ENCODE measurements around the gene WWP2.

The WWP2 gene

DNA sequence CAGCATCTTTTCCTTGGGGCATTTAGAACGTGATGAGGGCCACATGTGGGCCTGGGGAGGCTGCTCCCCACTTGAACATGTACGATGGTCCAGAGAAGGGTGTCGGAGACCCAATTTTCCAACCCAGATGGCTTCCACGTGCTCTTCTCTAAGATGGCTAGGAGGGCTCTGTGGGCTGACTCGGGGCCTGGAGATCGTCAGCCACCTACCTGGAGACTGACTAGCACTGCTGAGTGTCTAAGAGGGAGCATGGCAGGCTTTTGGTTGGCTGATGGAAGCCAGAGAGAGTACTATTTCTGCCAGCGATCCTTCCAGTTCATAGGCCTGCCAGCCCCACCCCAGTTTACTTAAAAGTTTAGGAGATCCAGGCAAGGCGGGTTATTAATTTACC lies 128.8 kb downstream of the WWP2 start:
- peak; percentile 16 for DNase-seq

DNA sequence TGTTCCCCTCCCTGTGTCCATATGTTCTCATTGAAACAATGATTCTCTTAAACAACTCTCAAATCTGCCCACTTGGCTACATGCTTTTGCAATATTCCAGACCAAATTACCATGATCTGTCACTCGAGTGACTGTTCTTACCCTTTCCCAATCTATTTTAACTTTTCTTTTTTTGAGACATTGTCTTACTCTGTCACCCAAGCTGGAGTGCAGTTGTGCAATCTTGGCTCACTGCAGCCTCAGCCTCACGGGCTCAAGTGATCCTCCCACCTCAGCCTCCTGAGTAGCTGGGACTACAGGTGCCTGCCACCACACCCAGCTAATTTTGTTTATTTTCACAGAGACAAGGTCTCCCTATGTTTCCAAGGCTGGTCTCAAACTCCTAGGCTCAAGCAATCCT lies 130.2 kb downstream of the WWP2 start:
- DNase-seq = no peak

DNA sequence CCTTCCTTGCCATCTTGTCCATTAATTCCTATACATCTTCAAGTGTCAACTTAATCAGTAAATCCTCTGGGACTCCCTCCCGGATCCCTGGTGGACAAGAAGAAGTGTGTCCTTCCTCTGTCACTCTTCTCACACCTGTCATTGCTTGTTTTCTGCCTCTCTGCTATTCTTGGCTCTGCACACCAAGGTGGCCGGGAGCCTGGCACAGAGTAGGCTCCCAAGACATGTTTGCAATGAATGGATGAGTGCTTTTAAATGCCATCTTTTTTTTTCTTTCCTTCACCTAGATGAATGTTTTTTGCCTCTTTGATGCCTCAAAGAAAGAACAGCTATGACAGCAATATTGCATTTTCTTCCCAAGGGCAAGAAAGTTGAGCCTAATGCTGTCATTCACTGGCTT lies 131.0 kb downstream of the WWP2 start:
- no peak for DNase-seq

DNA sequence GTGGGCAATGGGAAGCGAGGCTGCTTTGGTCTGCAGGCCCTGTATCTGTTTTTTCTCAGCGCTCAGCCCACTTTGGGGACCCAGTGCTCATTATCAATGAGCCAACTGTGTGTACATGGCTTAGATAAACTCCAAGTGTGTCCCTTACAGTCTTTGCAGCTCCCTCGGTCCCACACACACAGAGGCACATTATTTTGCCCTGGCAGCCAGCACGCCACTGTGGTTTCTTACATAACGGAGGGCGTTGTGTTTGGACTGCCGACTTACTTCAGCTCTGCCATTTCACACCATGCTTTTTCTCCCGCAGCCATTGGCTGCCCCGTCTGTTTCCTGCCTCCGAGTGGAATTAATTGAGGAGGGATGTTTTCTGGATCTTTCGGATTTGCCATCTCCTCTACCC lies 132.5 kb downstream of the WWP2 start:
- DNase-seq = no peak

DNA sequence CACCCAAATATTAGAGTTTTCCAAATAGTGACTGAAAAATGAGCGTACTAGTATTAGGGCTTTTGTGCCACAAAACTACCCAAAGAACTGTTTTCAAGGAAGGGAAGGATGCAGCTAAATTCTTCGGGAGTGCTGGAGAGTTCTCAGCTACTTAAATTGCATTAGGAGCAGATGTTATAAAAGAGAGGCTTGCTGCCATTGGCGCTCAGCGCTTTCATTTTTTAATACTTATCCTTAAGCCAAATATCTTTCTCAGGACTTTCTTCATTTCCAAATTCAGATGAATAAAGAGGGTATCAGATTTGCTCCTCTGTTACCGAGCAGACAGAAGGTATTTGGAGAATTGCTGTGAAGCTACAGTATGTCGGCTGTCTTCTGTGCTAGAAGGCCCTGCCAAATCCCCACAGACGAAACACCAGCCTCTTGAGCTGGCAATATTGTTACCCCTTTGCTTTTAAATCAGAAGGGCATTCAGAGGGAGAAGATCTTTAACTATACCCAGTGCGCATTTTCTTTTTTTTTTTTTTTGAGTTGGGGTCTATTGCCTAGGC lies 141.8 kb downstream of the WWP2 start:
- no peak for DNase-seq

DNA sequence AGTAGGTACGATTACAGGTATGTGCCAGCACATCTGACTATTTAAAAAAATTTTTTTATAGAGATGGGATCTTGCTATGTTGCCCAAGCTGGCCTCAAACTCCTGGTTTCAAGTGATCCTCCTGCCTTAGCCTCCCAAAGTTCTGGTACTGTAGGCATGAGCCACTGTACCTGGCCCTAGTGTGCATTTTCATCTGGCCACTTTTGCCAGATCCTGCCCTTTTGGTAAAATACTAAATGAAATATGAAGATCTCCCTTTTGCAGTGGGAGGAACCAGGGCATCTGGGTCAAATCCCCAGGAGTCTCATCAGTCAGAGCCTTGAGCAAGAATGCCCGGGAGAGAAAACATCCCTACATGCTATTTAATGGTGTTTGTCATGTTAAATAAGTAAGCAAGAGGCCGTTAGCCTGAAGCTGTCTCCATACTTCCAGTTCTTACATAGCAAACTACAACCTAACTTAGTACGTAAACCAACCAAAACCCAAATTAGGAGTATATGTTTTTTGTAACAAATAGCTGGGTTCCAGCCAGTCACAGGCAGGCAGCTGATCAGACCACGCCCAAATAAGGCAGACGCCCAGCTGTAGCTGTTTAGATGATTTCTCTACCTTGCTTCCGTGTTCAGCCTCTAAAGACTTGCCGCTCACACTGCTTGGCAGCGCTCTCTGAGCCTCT lies 142.5 kb downstream of the WWP2 start:
- DNase-seq = no peak

DNA sequence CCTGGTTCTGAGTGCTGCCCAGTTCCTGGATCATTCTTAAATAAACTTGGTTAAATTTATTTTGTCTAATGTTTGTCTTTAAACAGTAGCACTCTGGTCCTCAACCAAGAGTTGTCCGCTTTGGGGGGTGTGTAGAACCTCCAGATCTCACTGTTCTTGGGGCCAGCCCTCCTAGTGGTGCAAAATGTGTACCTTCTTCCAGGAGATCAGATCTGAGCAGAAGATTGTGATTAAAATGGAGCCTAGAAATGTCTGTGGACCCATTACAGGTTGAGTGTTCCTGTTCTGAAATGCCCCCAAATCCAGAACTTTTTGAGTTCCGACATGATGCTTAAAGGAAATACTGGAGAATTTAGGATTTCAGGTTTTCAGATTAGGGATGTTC lies 143.0 kb downstream of the WWP2 start:
- no peak for DNase-seq

DNA sequence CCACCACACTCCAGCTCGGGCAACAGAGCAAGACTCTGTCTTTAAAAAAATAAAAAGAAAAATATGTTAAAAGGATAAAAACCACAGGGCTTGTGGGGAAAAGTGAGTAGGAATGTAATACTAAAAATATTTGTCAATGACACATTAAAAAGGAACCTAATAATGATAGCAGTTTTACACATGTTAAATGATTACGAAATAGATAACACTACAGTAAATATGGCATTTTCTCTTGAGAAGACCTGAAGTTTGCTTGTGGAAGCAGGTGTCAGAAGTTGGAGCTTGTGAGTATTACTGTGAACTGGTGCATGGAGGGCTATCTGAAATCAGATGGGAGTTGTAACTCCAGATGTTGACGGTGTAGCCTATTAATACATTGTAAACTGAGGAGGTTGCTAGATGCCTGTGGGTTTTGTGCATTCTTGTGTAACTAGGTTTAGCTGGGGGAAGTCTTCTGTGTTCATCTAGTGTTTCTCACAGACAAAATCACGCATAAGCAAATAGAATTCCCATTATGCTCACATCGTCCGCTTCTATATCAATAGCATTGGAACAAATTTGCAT lies 144.8 kb downstream of the WWP2 start:
- no peak for DNase-seq

DNA sequence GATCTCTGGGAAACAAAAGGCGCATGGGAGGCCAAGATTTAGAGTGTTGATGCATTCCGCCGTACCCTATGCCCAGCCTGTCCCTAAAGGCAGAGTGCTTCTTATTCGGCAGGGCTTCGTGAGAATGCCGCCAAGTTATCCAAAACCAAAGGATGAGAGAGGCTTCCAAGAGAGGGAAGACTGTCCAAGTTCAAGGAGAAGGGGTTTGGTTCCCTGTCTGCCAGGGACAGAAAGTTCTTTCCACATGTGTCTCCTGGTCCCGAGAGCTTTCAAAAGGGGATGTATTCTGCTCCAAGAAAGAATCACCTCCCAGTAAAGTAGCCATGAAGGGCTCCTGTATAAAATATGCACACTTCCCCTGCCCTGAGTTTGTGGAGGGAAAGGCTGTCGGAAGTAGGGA lies 146.9 kb downstream of the WWP2 start:
- no peak for DNase-seq

DNA sequence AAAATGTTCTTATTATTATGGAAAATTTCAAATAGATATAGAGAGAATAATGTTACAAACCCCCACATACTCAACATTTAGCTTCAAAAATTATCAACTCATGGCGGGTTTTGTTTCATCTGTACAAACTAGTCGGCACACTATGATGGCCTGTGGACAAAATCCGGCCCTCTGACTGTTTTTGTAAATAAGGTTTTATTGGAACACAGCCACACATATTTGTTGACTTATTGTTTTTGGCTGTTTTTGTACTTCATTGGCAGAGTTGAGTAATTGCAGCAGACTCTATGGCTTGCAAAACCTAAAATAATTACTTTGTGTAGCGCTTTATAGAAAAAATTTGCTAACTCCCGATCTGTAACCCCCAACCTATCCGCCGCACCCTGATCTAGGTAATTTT lies 147.6 kb downstream of the WWP2 start:
- no peak for DNase-seq

DNA sequence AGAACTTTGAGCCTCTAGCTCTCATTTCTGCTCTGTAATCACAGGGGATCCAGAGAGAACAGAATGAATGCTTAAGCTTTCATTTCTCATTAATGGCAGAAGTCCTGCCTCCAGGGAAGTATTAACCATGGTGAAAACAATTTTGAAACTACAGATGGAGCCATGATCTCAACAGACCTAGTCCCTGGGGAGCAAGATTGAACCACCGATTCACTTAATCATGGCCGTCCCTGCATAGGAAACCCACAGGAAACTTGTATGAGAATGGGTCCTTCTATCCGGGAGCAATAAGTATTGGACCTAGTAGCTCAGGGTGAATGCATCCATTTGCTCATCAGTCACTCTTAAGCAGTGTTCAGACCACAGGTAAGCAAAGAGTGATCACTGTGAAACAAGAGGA lies 148.8 kb downstream of the WWP2 start:
- DNase-seq = no peak

DNA sequence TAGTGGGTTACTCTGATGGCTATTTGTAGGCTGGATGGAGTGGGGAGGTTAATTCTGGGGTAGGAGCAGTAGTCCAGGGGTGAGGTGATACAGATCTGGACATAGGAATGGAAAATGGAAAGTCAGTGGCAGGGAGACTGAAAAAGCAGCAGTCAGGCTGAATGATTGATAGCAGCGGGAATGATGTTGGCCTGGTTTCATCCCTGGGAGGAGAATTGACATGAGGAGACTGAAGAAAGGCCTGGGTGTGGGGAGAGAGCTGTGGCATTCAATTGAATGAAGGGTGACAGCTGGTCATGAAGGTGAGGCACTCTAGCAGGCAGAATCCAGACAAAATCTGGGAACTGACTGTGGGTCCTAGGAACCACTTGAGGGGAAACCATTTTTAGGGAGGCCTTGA lies 154.3 kb downstream of the WWP2 start:
- DNase-seq = no peak

DNA sequence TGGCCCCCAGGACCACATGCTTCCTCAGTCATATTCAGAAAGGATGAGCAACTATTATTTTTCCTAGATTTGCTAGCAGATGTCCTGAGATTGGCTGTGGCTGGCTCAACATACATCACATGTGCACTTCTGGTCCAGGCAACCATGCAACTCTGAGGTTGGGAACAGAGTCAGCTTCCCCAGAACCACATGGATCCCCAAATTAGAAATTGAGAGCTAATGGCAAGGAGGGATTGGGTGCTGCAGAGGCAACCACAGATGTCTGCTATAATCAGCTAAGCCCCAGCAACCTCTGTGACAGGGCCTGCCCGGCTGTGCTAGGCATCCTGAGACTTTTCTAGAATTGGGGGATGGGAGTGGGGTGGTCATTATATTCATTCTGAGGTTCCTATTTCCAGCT lies 155.2 kb downstream of the WWP2 start:
- no peak for DNase-seq

DNA sequence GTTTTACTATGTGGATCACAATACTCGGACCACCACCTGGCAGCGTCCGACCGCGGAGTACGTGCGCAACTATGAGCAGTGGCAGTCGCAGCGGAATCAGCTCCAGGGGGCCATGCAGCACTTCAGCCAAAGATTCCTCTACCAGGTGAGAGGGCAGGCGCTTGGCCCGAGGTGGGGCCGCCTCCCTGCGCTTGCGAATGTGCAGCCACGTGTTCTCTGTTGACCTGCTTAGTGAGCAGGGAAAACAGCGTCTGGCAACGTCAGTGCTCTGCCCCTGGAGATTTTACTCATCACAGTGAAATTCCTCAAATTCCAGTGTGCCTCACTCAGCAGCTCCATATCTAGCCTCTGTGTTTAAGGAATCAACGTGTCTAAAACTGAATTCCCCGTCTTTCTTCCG lies 155.6 kb downstream of the WWP2 start:
- DNase-seq = no peak

DNA sequence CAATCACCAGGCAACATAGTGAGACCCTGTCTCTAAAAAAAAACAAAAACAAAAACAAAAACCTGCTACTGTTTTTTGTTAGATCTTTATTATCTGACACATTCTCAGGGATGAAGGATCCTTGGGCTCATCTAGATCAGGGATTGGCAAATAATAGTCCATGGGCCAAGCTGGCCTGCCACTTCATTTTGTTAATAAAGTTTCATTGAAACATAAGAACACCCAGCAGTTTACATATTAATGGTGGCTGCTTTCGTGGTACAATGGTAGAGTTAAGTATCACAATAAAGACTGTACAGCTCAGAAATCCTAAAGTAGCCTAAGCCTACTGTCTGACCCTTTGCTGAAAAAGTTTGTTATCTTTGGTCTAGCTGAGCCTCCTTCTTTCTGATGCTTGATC lies 156.1 kb downstream of the WWP2 start:
- no peak for DNase-seq

DNA sequence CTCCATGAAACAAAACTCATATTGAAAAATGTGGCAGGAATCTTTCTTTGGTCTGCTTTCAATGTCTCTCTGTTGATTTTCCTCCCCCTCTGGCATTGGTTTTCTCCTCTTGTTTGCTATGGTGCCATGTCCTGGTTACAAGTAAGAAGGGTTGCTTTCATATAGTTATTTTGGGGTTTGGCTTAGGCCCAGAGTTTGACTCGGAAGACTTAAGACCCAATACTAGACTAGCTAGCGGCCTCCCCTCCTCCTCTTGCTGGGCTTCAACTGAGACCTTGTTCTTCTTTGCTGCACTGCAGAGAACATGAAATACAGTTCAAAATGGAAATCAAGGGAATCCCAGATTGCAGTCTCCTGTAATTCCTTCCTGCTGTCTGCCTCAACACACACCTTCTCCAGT lies 159.0 kb downstream of the WWP2 start:
- DNase-seq = no peak

DNA sequence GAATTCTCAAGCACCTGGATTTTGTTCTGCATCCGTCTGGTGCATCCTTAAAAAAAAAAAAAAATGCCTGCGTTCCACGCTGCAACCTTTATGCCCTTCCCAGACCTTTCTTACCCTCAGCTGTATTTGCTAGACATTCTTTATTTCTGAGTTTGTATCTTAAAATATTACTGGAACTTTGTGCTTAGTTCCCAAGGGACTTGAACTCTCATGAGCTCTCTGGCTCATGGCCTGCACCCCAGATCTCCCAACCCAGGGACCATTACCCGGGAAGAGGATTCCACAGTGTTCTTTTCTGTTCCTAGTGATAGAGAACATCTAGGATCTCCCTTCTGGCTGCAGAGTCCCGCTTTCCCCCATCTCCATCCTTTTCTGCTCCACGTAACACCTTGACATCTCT lies 160.1 kb downstream of the WWP2 start:
- no peak for DNase-seq

DNA sequence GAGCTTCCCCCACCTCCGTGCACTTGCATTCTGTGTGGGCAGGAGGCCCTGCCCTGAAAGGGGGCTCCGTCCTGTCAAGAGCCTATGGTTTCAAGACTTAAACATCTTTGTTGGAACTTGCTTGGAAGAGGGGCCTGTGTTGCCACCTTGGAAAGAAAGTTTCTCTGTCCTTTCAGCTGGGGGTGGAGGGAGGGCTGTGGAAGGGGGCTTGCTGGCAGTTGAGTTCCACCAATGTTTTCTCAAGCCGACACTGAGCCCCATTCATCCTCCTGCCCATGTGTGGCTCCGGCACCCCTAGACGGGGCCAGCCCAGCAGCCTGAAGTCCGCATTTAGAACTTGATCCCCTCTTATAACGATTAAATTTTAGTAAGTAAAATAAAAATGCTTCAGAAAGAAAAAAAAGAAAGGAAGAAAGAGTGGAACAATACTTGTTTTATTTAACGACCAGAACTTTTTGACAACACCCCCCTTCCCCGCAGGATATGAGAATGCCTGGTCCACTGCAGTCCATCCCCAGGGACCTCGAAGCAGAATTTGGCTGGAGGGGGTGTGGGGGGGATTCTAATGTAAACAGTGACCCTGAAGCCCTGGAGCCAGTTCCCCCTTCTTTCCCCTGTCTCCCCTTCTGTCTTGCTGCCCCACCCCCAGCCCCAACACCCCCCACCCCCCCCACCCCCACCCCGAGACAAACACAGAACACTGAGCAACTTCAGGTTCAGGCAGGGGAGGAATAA lies 162.1 kb downstream of the WWP2 start:
- no peak for DNase-seq

DNA sequence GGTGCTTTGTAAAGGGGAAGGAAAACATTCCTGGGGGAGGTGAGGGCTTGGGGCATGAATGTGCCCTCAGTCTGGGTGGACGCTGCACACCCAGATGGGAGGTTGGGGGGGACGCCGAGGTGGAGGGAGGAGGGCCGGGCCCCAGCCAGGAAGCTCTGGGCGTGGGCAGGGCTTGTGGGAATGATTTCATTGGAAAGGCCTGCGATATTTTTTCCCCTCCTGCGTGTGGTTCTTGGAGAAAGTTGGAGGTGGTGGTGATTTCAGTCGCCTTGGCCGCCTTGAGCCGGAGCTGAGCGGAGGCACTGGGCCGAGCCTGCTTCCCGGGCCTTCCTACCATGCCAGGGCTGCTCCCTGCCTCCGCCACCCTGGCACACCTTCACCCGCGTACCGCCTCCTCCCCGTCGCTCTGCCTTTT lies 162.7 kb downstream of the WWP2 start:
- no peak for DNase-seq

DNA sequence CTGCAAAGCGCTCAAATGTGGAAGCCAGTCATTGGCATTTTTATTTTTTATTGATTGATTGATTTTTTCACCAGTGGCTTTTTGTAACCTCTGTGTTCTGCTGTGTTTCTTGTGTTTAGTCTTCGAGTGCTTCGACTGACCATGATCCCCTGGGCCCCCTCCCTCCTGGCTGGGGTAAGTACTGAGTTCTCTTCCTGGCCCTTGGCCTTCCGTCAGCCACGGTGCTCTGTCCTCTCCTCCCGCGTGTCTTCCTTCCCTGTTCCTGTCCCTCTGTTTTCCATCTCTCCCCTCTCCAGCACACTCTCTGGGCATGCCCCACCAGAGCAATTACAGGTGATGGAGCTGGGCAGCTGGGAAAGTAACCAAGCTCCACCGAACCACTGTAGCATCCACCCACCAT lies 163.2 kb downstream of the WWP2 start:
- DNase-seq = no peak

DNA sequence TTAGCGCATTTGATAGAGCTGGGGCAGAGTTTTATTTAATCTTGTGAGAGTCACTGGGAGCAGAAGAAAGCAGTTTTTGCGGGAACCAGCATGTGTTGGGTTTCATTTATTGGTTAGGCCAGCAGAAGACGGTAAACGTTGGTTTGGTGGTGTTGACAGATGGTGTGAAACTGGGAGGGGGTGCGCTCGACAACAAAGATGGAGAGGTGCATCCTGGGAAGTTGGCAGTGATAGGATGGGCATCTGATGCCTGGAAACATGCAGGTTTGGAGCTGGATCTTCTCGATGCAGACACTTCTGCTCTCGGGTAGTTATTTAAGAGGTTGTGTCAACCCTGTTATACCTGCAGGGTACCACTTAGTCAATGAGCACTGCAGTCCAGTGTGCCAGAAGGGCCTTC lies 164.1 kb downstream of the WWP2 start:
- no peak for DNase-seq

DNA sequence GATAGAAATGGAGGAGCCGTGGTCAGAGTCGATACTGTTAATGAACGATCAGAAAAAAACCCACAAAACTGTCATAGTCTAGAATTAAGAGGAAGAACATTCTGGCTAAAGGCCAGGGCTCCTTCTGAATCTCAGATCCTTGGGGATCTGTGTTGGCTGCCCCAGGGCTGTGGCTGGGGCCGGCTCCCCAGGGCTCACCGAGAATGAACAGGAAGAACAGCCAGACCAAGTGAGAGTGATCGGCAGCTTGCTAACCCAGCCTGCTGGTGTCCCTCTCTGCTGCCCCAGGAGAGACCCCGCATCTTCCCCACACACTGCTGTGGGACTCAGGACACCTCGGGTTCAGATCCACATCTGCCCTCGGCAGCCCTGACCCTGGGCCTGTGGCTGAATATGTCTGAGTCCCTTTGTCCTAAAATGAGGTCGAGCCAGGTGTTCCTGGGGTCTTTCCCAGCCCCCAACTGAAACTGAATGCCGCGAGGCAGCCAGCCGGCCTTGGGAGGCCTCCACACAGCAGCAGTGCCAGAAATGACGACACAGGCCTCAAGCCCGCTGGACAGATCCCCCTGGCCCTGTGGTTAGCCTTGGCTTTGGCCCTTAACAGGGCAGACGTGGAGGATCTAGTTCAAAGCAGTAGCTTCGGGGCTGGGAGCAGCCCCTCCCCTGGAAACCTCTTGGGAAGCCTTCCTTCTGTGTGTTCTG lies 165.1 kb downstream of the WWP2 start:
- DNase-seq = no peak

DNA sequence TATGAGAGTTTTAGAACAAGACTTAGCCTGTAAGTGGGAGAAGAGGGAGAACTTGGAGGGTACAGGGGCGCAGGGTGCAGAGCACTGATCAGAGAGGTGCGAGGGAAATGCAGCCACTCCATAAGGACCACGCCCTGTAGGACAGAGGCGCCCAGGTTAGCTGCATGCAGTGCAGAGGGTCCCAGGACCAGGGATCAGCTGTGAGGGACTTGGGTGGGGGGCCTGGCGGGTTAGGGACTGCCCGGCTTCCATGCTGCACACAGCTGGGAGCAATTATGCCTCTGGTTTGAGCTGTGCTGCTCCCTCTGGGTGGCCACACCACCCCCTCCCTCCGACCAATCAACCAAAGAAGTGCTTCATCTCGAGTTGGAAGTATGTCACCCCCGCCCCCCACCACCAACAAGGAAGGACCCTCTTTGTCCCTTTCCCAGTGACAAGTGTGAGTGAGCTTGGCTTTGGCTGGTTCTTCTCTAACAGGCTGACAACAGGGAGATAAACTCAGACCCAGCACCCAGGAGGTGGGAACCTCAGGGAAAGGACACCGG lies 166.8 kb downstream of the WWP2 start:
- DNase-seq = no peak

DNA sequence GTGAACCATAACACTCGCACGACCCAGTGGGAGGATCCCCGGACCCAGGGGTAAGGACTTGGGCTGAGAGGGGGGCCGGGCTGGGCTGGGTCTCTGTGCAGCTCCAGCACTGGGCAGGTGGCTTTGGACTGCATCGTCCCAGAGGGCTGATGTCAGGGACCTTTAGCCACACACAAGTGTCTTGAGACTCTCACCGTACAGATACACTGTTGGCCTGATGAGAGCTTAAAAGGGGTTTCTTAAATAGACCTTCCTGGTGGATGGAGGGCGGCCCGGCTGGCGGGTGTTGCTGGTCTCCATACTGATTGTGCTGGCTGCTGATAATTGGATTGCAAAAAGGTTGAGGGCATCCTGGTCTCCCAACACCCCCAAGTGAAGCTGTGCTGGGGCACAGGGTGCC lies 167.3 kb downstream of the WWP2 start:
- no peak for DNase-seq

Measured in NCI-H1436 (cell line).